ENCODE data around the gene SLC5A6.

GRCh38 chr2:27242614-27242951, 30.5 kb upstream of the SLC5A6 start:
- TF ChIP-seq SALL2 (tag by site-specific recombination; IDR thresholded peaks at IDR 0.05; ENCODE audit: borderline replicate concordance) (no peak), CTCF (tag by site-specific recombination; IDR thresholded peaks at IDR 0.05) (no peak), ZNF274 (IDR thresholded peaks at IDR 0.05; ENCODE audit: low read length) (no peak), ZNF274 (tag by site-specific recombination; IDR thresholded peaks at IDR 0.05; ENCODE audit: borderline replicate concordance) (no peak), ZNF221 (tag by site-specific recombination; IDR thresholded peaks at IDR 0.05; ENCODE audit: borderline replicate concordance) (no peak), ZNF416 (tag by site-specific recombination; IDR thresholded peaks at IDR 0.05) (no peak), ZNF18 (tag by site-specific recombination; IDR thresholded peaks at IDR 0.05) (no peak), ZNF248 (tag by site-specific recombination; IDR thresholded peaks at IDR 0.05) (no peak), ZBTB17 (tag by site-specific recombination; IDR thresholded peaks at IDR 0.05) (no peak), MEIS1 (CRISPR knock-in tag; IDR thresholded peaks at IDR 0.05; ENCODE audit: borderline replicate concordance) (no peak), ZNF169 (tag by site-specific recombination; IDR thresholded peaks at IDR 0.05) (no peak)
